GM18858 (cell line): Measurements from ENCODE around the gene GMFB.

ENCODE experiments used
- ATAC-seq: cut with Tn5 transposase; IDR thresholded peaks from one replicate; pipeline ENCODE4 v1.9.1; 2021; ENCODE audit not compliant: unreplicated experiment

GMFB gene

GRCh38 chr14:54488646-54489317 lies at the start of gene GMFB:
Gene GMFB, minus strand, starts transcription at chr14:54488980. Its CDS starts 53 bp downstream, at chr14:54488927.
- peak; percentile 80 for ATAC-seq

- no peak for ATAC-seq
Measured at GRCh38 chr14:54538055-54538454, 49.3 kb upstream of the GMFB start.

GRCh38 chr14:54537651-54538050 lies 48.9 kb upstream of the GMFB start:
- no peak for ATAC-seq

GRCh38 chr14:54535646-54536045 lies 46.9 kb upstream of the GMFB start:
- ATAC-seq: no peak

GRCh38 chr14:54535126-54535525 lies 46.3 kb upstream of the GMFB start:
- no peak for ATAC-seq

- no peak for ATAC-seq
Measured at GRCh38 chr14:54533100-54533499, 44.3 kb upstream of the GMFB start.

- ATAC-seq: peak; percentile 94
Measured at GRCh38 chr14:54532111-54533012, 43.6 kb upstream of the GMFB start.

- no peak for ATAC-seq
Measured at GRCh38 chr14:54529811-54530210, 41.0 kb upstream of the GMFB start.

- ATAC-seq: no peak
Measured at GRCh38 chr14:54528973-54529372, 40.2 kb upstream of the GMFB start.

GRCh38 chr14:54524410-54524809 lies 35.6 kb upstream of the GMFB start:
- no peak for ATAC-seq

- no peak for ATAC-seq
Measured at GRCh38 chr14:54516709-54517108, 27.9 kb upstream of the GMFB start.

GRCh38 chr14:54515670-54516069 lies 26.9 kb upstream of the GMFB start:
- no peak for ATAC-seq

- no peak for ATAC-seq
Measured at GRCh38 chr14:54512393-54512792, 23.6 kb upstream of the GMFB start.

GRCh38 chr14:54509546-54510501 lies 21.0 kb upstream of the GMFB start, which contains the start of gene CGRRF1:
Gene CGRRF1, plus strand, starts transcription at chr14:54509906. Its CDS starts 54 bp downstream, at chr14:54509960.
- peak; percentile 85 for ATAC-seq

GRCh38 chr14:54503486-54503885 lies 14.7 kb upstream of the GMFB start:
- no peak for ATAC-seq

GRCh38 chr14:54502602-54503001 lies 13.8 kb upstream of the GMFB start:
- ATAC-seq: no peak

- ATAC-seq: no peak
Measured at GRCh38 chr14:54501480-54501879, 12.7 kb upstream of the GMFB start.

GRCh38 chr14:54500744-54501143 lies 12.0 kb upstream of the GMFB start:
- ATAC-seq: no peak

- no peak for ATAC-seq
Measured at GRCh38 chr14:54498579-54498978, 9.8 kb upstream of the GMFB start.

- no peak for ATAC-seq
Measured at GRCh38 chr14:54498095-54498531, 9.3 kb upstream of the GMFB start.

- ATAC-seq: no peak
Measured at GRCh38 chr14:54497224-54497623, 8.4 kb upstream of the GMFB start.
